Islet precursor cell (in vitro differentiated cells): ENCODE measurements around the gene MINK1.
"Not testable (repeated sequence)": the region's sequence is repeated elsewhere in the genome, so short reads cannot be mapped to it uniquely, and the experiment has no call there.

Source experiments
- DNase-seq: peaks from one replicate; pipeline ENCODE4 v3.0.0-alpha.2; 2018

Gene MINK1

DNA sequence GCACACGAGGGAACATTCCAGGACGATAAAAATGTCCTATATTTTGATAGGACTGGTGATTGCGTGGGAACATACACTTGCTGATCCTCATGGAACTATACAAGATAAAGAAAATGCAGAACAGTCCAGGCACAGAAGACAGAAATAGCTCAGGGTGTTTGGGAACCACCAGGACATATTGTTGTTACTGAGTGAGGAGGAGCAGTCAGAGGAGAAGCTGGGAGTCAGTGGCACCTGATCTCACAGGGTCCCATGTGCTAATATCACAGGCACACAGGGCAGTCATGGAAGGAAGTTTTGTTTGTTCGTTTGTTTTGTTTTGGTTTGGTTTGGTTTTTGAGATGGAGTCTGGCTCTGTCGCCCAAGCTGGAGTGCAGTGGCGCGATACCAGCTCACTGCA, 20.4 kb upstream of the MINK1 start:
- no peak for DNase-seq

DNA sequence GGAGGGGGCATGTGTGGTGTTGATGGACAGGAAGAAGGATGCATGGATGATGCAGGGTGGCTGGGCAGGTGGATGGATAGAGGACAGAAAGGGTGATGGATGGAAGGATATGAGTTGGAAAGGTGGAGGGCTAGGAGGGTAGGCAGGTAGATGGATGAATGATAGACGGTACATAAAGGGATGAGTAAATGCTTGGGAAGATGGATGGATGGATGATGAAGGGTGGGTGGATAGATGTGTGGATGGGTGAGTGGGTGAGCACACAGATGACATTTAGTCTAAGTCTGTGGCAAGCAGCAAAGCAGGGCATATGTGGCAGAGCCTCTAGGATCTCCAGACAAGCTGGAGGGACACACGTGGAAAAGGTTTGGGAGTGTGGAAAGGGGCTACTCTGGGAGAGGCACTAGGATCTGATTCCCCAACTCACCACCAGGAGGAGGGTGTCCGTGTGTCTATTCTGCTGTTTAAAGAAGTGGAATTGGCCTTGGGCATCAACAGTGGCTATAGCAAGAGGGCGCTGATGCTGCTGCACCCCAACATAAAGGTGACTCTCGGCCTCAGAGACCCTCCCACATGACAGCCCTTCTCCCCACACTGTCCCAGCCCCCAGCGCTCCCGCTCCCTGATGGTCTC, 18.0 kb upstream of the MINK1 start:
- no peak for DNase-seq

DNA sequence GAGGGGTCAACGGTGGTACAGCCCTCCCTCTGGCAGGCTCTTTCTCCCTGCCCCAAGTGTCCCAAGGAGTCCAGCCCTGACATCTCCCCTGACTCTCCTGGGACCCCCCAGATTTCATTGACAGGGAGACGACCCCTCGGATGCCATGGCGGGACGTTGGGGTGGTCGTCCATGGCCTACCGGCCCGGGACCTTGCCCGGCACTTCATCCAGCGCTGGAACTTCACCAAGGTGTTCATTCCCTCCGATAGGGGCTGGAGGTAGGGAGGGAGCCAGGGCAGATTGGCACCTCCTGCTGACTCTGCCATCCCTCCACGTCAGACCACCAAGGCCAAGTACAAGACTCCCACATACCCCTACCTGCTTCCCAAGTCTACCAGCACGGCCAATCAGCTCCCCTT, 16.3 kb upstream of the MINK1 start:
- DNase-seq, result no peak

DNA sequence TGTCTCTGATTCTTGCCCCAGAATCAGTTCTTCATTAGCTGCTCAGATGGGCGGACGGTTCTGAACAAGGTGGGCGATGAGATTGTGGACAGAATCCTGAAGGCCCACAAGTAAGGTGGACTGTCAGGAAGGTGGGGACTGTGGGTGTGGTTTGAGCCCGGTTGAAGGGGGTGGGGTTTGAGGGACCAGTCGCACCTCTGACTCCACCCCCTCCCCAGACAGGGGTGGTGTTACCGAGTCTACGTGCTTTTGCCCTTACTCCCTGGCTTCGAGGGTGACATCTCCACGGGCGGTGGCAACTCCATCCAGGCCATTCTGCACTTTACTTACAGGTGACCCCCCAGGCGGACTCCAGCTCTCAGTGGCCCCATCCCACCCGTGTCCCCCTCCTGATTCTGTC, 14.9 kb upstream of the MINK1 start:
- DNase-seq, result no peak

DNA sequence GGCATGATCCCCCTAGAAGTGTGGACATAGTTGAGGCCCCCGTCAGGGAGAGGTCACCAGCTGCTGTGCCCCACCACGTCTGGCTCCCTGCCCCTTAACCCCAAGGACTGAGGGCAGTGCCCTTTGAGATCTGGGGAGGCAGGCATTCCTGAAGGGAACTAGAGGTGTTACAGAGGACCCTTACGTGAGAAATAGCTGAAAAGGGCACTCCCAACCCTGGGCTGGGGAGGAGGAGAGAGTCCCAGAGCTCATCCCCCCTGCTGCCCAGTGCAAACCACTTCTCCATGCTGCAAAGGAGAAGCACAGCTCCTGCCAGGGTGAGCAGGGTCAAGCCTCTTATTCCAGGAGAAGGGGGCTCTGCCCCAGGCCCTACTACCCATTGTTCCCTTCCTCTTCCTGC, 10.3 kb upstream of the MINK1 start:
- DNase-seq, result no peak

DNA sequence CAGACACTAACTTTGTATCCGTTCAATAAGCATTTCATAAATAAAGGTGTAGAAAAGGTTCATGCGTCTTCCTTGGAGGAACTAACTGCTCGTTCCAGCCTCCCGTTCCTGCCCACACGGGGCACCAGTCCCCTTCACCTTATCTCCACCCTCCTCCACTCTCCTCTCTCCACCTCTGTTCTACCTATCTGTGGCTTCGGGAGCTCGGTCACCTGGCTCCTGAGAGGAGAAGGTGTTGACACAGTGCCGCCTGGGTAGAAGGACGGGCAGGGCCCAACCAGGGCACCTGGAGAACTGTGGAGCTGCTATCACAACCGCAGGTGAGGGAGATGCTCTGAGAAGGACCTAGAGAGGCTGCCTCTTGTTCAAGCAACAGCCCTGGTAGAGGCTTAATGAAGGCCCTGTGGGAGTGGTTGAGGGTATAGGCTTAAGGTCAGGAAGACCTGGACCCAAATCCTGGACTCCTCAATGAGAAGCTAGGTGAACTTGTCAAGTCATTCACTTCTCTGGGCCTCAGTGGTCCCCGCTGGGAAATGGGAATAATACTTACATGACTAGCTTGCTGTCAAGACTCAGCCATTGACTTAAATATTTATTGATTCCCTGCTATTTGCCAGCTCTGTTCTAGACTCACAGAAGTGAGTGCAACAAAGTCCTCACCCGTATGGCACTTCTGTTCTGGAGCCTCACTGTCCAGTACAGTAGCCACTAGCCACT, 9.6 kb upstream of the MINK1 start:
- no peak for DNase-seq

DNA sequence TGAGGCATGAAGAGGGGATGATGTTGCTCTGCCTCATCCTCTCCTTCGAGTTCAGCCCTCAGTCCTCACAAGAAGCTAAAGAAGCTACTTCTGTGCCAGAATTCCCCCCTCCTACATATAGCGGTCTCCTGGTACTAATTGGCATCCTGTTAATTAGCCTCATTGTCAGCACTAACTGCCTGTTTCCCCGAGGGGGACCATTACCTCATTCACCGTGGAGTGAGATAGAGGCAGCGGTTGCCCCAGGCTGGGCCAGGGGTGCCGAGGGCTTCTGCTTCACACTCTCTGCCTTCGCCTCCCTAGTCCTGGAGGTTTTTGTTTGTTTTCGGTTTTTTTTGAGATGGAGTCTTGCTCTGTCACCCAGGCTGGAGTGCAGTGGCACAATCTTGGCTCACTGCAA, 5.7 kb upstream of the MINK1 start:
- no peak for DNase-seq

DNA sequence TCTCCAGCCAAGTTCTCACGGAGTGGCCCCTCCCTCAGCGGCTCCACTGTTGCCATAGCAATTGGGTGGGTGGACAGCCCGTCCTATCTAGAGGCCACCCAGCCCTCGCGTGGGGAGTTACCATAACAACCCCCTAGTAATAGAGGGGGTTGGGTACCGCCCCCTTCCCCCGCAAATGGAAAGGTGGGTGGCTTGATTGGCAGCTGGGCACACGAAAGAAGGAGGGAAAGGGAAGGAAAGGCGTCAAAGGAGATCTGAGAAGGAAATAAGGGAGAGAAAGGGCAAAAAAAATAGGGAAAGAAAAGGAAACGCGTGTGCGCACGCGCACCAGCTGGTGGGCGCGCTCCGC, 337 bp upstream of the MINK1 start:
- DNase-seq, result not testable (repeated sequence)

DNA sequence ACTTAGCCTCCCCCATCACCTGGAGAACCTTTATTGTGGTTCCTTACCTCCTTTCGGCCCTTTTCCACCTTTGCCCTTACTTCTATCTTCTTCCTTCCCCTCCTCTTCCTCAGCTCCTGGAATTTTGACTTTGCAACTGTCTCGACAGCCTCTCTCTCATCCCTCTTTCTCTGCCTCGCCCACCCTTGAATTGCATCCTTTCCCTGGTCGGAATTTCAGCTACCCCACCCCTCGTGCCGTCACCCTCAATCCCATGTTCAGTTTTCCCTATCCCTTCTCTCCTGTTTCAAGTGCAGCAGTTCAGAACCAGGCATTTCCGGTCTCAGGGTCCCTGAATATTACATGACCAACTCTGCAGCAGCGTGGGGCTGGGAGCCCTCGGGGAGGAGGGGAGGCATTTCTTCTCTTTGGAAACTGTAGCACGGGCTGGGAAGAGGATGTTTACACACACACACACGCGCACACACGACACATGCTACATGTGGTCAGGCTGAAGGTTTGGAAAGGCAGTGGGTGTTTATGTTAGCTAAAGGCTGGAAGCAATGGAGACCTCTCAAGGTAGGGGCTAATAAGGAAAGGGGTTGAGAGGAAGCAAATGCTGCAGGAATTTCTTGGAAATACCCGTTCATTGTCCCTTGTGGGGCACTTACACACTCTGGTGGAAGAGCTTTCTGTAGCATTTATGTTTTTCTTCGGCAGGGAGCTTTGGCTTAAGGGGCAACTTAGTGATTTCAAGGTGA, 971 bp downstream of the MINK1 start:
- peak; percentile 77 for DNase-seq

DNA sequence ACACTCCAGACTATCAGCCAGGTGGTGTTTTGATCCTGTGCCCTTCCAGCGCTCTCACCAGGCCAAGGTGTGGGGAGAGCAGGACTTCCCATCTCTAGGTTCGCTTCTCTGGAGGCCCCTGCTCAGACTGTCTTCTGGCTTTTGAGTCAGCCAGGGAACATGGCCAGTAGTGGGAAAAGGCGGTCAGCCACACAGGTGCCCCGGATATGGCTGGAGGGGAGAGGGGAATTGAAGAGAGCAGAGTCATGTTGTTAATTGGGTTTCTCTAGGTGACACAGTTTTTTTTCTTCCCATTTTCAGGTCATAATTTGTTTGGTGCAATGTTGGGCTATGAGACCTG, 1.5 kb downstream of the MINK1 start:
- no peak for DNase-seq

DNA sequence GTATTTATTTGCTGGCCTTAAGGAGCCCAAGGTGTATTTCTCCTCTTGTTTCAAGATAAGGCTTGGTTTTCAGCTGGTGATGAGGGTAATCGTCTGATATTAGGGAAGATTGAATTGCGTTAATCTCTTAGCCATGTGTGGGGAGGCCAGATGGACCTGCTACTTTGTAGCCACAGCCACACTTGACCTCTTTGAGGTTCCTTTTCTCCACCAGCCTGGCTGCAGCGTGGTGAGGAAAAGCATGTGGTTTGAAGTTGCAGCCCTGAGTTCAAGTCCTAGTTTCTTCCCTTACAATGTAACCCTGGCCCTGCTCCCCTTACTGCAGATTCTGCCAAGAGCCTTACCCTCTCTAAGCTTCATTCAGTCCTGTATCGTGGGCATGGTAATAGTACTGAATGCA, 3.1 kb downstream of the MINK1 start:
- no peak for DNase-seq

DNA sequence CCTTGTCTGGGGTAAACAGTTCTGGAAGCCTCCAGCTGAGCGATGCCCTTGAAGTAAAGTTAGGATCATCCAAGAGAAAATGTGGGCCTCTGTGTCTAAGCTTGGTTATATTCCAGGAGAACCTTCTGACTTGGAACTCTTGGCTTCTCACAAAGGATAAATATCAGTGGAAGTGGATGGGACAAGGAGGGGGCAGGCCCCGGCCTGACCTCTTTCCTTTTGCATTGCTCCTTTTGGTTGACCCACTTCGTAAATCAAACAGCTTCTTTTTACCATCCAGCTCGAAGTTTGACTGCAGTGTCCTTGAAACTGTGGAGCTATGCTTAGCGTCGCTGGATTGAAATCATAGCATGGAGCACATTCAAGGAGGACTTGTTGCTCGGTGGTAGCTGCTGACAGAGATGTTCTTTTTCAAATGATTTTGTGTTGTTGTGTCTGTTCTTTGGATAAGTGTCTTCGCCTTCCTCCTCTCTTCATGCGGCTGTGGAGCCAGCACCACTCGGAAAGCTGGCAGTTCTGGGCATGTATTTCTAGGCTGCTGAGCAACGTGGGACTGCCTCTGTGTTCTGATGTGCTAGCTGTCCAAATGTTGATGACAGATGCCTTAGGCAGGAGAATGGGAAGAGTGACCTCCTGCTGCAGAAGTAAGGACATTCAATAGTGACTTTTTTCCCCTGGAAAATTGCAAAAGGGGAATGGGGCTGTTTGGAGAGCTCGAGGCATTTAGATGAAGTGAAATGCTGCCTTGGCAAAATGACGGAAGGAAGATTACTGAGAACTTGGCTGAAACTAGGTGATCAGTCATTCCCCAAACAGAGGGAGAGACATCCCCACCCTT, 4.5 kb downstream of the MINK1 start:
- no peak for DNase-seq

DNA sequence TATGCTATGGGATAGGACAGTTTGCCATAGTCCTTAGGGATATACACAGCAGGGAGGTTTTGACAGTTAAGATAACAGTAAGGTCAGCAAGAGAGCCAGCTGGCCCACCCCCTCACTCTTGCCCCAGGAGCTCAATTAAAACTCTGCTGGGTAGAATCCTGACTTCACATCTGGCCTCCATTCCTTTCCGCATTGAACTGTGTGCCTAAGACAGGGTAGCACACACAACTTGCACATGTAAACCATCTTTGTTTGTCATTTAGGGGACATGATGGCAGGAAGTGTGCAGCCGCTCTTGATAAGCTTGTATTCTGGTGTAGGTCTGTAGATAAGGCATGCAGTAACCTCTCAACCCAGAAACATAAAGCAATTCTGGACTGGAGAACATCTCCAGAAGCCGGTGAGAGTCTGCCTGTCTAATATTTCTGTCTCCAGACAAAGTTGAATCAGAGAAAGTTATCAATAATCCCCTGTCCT, 5.2 kb downstream of the MINK1 start:
- DNase-seq, result no peak

DNA sequence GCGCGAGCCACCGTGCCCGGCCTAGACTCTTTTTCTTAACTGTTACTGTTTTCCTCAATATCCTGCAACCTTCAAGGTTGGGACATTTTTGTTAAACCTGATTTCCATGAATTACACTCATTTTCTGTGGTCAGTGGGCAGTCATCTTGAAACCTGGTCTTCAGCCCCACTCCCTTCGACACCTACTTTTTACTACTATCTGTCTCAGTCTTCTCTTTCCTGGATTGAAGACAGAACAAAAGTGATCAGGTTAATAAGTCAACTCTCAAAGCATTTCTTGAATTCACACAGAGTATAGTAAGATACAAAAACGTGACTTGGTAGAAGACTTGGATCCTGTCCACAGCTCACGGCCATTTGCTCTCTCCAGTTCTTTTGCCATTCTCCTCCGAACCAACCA, 6.1 kb downstream of the MINK1 start:
- no peak for DNase-seq

DNA sequence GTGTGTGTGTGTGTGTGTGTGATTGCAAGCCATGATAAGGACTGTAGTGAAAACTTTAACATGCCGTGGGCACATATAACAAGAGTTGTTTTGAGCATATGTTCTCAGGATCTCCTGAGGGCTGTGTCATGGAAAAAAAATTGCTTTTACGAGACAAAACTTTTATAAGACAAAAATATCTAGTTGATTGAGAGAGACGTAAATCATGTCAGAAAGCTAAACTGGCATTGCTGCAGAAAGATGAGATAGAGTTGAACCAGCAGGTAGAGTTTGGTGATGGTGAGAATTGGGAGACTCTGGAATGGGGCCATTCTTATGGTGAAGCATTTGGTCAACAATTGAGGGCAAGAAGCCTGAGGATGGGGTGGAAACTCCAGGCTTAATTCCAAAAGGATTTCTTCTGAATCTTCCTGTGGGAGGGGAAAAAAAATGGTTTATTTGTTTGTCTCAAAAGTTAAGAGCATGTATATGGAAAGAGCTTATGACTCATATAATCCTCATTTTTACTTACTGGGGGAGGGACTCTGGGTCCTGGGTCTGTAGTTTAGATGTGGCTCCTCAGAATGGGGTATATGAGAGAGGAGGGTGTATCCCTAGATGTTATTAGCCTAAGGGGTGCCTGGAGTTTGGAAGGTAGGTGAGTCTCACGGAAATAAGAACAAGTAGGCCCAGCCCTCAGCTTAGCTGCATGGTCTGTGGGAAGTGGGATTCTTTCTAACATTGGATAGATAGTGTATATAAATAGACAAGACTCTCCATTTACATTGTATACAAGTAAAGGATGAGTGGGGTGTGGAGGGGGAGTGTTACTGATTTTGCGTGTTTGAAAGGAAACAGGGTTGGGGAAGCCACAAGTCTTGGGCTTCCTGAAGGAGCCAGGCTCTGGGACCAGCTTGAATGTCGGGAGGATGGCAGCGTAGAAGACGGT, 7.1 kb downstream of the MINK1 start:
- DNase-seq, result no peak

DNA sequence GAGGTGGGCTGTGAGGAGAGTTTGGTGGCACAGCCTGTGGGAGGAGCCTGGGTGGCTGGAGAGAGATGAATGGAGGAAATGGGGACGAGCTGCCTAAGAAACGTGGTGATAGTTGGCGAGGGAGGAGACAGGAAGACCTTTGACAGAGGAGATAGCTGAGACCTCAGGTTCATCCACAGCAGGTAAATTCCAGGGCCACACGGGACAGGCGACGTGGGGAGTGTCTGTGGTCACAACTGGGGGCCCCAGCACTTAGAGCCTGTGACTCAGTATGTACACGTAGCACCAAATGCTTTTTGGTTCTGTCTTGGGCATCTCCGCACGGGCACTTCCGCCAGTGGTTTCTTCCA, 7.7 kb downstream of the MINK1 start:
- no peak for DNase-seq

DNA sequence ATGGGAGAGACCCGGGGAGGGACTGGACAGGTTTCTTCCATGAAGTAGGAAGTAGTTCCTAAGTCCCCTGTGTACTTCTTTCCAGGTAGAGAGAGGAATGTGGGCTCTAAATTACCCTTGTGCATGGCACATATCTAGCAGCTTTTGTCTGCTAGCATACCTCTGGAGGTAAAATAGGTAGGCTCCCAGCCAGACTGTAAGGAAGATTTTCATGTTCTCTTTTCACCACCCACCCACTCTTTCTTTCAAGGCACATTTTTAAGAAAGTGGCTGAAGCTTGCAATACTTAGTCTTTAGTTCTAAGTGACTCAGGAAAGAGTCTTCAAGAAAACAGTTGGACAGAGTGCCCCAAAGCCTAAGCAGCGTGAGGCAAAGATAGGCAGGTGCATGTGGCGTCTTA, 9.2 kb downstream of the MINK1 start:
- no peak for DNase-seq

DNA sequence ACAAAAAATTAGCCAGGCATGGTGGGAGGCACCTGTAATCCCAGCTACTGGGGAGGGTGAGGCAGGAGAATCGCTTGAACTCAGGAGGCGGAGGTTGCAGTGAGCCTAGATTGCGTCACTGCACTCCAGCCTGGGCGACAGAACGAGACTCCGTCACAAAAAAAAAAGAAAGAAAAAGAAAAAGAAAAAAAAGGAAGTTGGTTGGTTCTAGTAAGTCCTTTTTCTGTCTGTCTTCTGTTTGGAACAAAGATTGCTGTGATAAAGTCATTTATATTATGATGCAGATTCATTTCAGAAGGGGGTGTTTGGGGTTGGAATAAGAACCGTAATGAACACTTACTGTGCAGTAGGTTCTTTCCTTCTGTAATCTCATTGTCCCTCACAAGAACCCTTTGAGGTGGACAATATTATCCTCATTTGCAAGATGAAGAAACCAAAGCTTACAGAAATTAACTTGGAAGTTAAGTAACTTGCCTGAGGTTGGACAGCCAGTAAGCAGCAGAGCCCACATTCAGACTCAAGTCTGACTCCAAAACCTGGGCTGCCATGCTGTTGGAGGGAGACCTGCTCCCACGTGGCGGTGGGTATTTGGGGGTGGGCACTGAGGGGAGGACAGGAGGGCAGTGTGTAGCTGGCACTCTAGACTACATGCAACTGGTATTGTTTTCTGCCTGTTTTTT, 10.3 kb downstream of the MINK1 start:
- DNase-seq, result no peak

DNA sequence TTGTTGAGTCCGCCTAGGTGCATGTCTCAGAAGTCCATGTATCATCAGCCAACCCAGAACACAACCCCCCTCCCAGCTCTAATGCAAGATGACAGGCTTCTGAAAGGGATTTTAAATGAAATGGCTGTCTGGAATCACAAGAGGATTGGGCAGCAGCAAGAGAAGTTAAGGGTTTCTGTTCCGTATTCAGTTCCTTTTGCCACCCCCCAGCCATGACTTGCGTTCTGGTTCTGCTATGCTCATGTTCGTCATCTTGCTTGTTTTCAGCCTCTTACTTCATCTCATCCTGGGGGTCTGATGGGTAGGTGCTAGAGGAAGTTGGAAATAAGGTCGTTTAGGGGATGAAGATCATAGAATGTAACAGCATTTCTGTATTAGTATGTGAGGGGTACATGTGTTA, 12.0 kb downstream of the MINK1 start:
- no peak for DNase-seq

DNA sequence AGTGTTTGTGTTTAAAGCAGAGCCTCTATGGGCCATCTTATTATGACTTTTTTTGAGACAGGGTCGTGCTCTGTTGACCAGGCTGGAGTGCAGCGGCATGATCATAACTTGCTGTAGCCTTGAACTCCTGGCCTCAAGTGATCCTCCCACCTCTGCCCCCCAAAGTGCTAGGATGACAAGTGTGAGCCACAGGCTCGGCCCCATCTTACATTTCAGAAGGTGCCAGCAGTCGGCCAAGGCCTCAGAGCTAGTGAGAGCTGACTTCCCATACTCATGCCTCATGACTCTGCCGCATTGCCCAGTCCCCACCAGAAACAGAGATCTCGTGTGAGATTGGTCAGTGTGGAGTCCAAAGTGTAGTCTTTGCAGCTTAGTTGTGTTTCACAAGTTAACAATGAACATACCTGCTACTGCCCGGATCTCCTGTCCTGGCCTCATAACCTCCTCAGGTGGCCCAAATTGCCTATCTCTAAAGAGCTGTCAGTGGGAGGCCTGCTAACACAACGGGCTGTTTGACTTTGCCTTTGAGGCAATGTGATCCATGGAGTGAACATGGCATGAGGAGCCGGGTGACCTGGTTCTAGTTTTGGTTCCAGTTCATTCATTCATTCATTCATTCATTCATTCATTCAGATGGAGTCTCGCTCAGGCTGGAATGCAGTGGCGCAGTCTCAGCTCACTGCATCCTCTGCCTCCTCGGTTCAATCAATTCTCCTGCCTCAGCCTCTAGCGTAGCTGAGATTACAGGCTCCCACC, 13.7 kb downstream of the MINK1 start:
- DNase-seq, result no peak

DNA sequence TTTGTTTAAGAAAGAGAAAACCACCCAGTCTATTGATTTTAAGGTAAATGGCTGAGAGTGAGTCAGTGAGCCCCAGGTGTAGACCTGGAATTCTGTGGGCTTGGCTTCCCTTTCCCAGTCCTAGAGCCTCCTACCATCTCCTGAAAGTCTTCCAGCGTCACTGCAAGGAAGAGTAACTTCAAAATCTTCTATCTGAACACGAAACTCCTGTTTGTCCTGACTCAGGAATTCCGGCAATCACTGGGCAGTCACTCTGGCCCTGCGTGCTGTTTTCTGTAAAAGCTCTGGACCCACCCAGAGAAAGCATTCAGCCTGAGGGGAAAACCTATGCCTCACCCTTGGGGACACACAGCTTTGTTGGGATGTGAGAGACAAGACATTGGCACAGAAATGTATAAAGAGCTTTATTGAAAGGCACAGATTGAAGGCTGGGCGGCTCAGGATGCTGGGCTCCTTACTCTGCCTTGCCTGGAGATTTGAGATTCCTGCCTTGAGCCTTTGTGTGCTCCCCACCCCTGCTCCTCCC, 15.9 kb downstream of the MINK1 start:
- peak; percentile 96 for DNase-seq
